NCI-H187 (cell line): ENCODE measurements around the gene TMEM190.

Experiments
- DNase-seq, 2 experiments: peaks; one replicate each; lab custom pipeline; 2025; lab: John Stamatoyannopoulos, UW

TMEM190 gene

GRCh38 chr19:55372316-55373081 lies 4.1 kb upstream of the TMEM190 start:
- DNase-seq = no peak

- no peak for DNase-seq
Measured at GRCh38 chr19:55373306-55373992, 3.2 kb upstream of the TMEM190 start.

GRCh38 chr19:55373993-55374757 lies 2.5 kb upstream of the TMEM190 start:
- no peak for DNase-seq

- no peak for DNase-seq
Measured at GRCh38 chr19:55377356-55378131, 918 bp downstream of the TMEM190 start.

GRCh38 chr19:55379174-55379573 lies 2.5 kb downstream of the TMEM190 start:
- DNase-seq = no peak

- DNase-seq = no peak
Measured at GRCh38 chr19:55382013-55382412, 5.4 kb downstream of the TMEM190 start.

- no peak for DNase-seq
Measured at GRCh38 chr19:55382522-55383054, 6.0 kb downstream of the TMEM190 start.

GRCh38 chr19:55383279-55384130 lies 6.9 kb downstream of the TMEM190 start:
- peak; percentile 14 to 72 for DNase-seq

GRCh38 chr19:55384131-55384919 lies 7.7 kb downstream of the TMEM190 start, which contains the start of gene TMEM238:
Gene TMEM238 (minus strand): TSS chr19:55384292. CDS start chr19:55384259, 33 bp downstream.
- peak in 1 of 2 experiments; percentile 54 for DNase-seq

GRCh38 chr19:55384920-55385723 lies 8.5 kb downstream of the TMEM190 start:
- peak; percentile 89 to 100 for DNase-seq

GRCh38 chr19:55385724-55386492 lies 9.3 kb downstream of the TMEM190 start, which contains the start of gene RPL28:
Gene RPL28 (plus strand): TSS chr19:55385932. CDS start chr19:55386358, 426 bp downstream.
- peak; percentile 97 to 100 for DNase-seq

GRCh38 chr19:55386493-55386971 lies 9.9 kb downstream of the TMEM190 start:
- no peak for DNase-seq

- DNase-seq = no peak
Measured at GRCh38 chr19:55387736-55388497, 11.3 kb downstream of the TMEM190 start.

- DNase-seq = no peak
Measured at GRCh38 chr19:55389386-55390317, 13.0 kb downstream of the TMEM190 start.

GRCh38 chr19:55390461-55390880 lies 13.8 kb downstream of the TMEM190 start:
- no peak for DNase-seq

- DNase-seq = no peak
Measured at GRCh38 chr19:55391191-55391670, 14.6 kb downstream of the TMEM190 start.
